ENCODE results near the gene ZNF622. TPM values are rescaled to one million over a fixed set of nuclear protein-coding genes. Genes with fewer than 3 reads are reported as not detected.
A peak's percentile ranks its signal among the peaks of the same experiment; 100 is the strongest.

ZNF622 gene, protein sequence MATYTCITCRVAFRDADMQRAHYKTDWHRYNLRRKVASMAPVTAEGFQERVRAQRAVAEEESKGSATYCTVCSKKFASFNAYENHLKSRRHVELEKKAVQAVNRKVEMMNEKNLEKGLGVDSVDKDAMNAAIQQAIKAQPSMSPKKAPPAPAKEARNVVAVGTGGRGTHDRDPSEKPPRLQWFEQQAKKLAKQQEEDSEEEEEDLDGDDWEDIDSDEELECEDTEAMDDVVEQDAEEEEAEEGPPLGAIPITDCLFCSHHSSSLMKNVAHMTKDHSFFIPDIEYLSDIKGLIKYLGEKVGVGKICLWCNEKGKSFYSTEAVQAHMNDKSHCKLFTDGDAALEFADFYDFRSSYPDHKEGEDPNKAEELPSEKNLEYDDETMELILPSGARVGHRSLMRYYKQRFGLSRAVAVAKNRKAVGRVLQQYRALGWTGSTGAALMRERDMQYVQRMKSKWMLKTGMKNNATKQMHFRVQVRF
- 25.6 TPM for polyA plus RNA-seq (2013, experiment 1 of 4)
- 27.7 TPM for polyA plus RNA-seq (2013, experiment 2 of 4)
- polyA plus RNA-seq (2013, experiment 3 of 4): 22.4 TPM
- 22.5 TPM for polyA plus RNA-seq (2013, experiment 4 of 4)

GRCh38 chr5:16465544-16466432 is at the start of gene ZNF622:
Gene ZNF622 (minus strand): TSS chr5:16465800. CDS start chr5:16465665, 135 bp downstream.
- WGBS, 2 experiments: 0% methylated on average over 75 of the region's 75 CpGs
- Histone ChIP-seq H3K27me3 (ENCODE audit: control insufficient read depth, insufficient read depth, low read length, poor library complexity, severe bottlenecking) (no peaks in the 10 kb centered on the region), H3K4me3 (ENCODE audit: insufficient read depth, low read depth, low read length) (peak within 1 kb of the TSS; percentile 99), H3K36me3 (ENCODE audit: control insufficient read depth, insufficient read depth, low read length) (peaks cover 26% of the 10 kb centered on the region), H3K27ac (ENCODE audit: insufficient read depth, low read depth, low read length, poor library complexity, severe bottlenecking) (peak within 1 kb of the TSS; percentile 30), H3K4me1 (ENCODE audit: control insufficient read depth, insufficient read depth, low read length) (peaks cover 12% of the 10 kb centered on the region), H3K9me3 (ENCODE audit: control insufficient read depth, low read length) (no peaks in the 10 kb centered on the region)

DNA sequence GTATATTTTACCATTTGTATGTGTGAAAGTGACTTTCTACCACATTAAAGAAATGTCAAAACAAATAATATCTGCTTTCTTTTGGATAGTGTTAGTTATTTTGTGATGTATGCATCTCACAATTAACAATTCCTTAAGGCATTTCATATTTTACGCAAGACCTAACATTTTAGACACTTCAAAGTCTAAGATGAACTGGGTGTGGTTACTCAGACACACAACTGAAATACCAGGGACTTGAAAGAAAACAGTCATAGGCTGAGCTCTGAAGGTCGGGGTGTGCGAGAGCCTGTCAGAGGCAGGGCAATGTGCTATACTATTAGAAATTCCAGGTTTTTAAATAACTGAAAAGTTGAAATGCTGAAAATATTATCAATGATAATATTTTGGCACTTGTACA is 44.5 kb upstream of the ZNF622 start:
- H3K27me3 ChIP-seq (ENCODE audit: control insufficient read depth, insufficient read depth, low read length, poor library complexity, severe bottlenecking): no peaks in the 10 kb centered on the region
- no peak overlapping the region for H3K27ac ChIP-seq (ENCODE audit: insufficient read depth, low read depth, low read length, poor library complexity, severe bottlenecking)
- 94 to 97% methylated on average over 3 of the region's 3 CpGs for WGBS, 2 experiments
- no peaks in the 10 kb centered on the region for H3K4me1 ChIP-seq (ENCODE audit: control insufficient read depth, insufficient read depth, low read length)
- no peaks in the 10 kb centered on the region for H3K36me3 ChIP-seq (ENCODE audit: control insufficient read depth, insufficient read depth, low read length)
- no peak overlapping the region for H3K4me3 ChIP-seq (ENCODE audit: insufficient read depth, low read depth, low read length)
- no peaks in the 10 kb centered on the region for H3K9me3 ChIP-seq (ENCODE audit: control insufficient read depth, low read length)

- Histone ChIP-seq H3K9me3 (ENCODE audit: control insufficient read depth, low read length) (no peaks in the 10 kb centered on the region), H3K4me1 (ENCODE audit: control insufficient read depth, insufficient read depth, low read length) (no peaks in the 10 kb centered on the region), H3K36me3 (ENCODE audit: control insufficient read depth, insufficient read depth, low read length) (no peaks in the 10 kb centered on the region), H3K4me3 (ENCODE audit: insufficient read depth, low read depth, low read length) (no peak overlapping the region), H3K27me3 (ENCODE audit: control insufficient read depth, insufficient read depth, low read length, poor library complexity, severe bottlenecking) (no peaks in the 10 kb centered on the region), H3K27ac (ENCODE audit: insufficient read depth, low read depth, low read length, poor library complexity, severe bottlenecking) (no peak overlapping the region)
- 72 to 73% methylated on average over 15 of the region's 15 CpGs for WGBS, 2 experiments
These were observed 43.3 kb upstream of the ZNF622 start for GRCh38 chr5:16508730-16509531.

DNA sequence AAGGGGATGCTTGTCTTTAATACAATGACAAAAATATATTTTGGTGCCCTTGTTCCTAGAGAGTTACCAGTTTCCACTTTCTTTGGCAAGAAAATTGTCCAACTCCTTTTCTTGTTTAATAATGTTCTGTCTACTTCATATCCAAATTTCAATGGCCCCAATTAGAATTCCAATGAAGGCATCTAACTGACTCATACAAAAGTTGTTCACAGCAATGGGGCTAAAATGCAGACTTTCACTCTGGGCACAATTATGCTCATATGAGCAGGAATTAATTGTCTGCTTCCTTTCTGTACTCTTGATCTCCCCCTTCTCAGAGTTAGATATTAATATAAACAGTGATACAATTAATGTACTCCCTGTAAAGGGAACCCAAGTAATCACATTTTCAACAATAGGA is 42.1 kb upstream of the ZNF622 start:
- Histone ChIP-seq H3K36me3 (ENCODE audit: control insufficient read depth, insufficient read depth, low read length) (no peaks in the 10 kb centered on the region), H3K4me3 (ENCODE audit: insufficient read depth, low read depth, low read length) (no peak overlapping the region), H3K4me1 (ENCODE audit: control insufficient read depth, insufficient read depth, low read length) (no peaks in the 10 kb centered on the region), H3K9me3 (ENCODE audit: control insufficient read depth, low read length) (no peaks in the 10 kb centered on the region), H3K27me3 (ENCODE audit: control insufficient read depth, insufficient read depth, low read length, poor library complexity, severe bottlenecking) (no peaks in the 10 kb centered on the region), H3K27ac (ENCODE audit: insufficient read depth, low read depth, low read length, poor library complexity, severe bottlenecking) (no peak overlapping the region)

GRCh38 chr5:16505904-16506303 is 40.3 kb upstream of the ZNF622 start:
- 95% methylated on average over 6 of the region's 6 CpGs for WGBS, 2 experiments
- no peak overlapping the region for H3K27ac ChIP-seq (ENCODE audit: insufficient read depth, low read depth, low read length, poor library complexity, severe bottlenecking)

GRCh38 chr5:16505140-16505891 is 39.7 kb upstream of the ZNF622 start:
- Histone ChIP-seq H3K4me3 (ENCODE audit: insufficient read depth, low read depth, low read length) (no peak overlapping the region), H3K27me3 (ENCODE audit: control insufficient read depth, insufficient read depth, low read length, poor library complexity, severe bottlenecking) (no peaks in the 10 kb centered on the region), H3K9me3 (ENCODE audit: control insufficient read depth, low read length) (no peaks in the 10 kb centered on the region), H3K4me1 (ENCODE audit: control insufficient read depth, insufficient read depth, low read length) (no peaks in the 10 kb centered on the region), H3K27ac (ENCODE audit: insufficient read depth, low read depth, low read length, poor library complexity, severe bottlenecking) (no peak overlapping the region), H3K36me3 (ENCODE audit: control insufficient read depth, insufficient read depth, low read length) (no peaks in the 10 kb centered on the region)
- 86 to 89% methylated on average over 17 of the region's 17 CpGs for WGBS, 2 experiments

More at GRCh38 chr5:16505904-16506303, 40.3 kb upstream of the ZNF622 start:
- no peaks in the 10 kb centered on the region for H3K36me3 ChIP-seq (ENCODE audit: control insufficient read depth, insufficient read depth, low read length)
- H3K4me1 ChIP-seq (ENCODE audit: control insufficient read depth, insufficient read depth, low read length): no peaks in the 10 kb centered on the region
- H3K27me3 ChIP-seq (ENCODE audit: control insufficient read depth, insufficient read depth, low read length, poor library complexity, severe bottlenecking): no peaks in the 10 kb centered on the region
- H3K4me3 ChIP-seq (ENCODE audit: insufficient read depth, low read depth, low read length): no peak overlapping the region
- no peaks in the 10 kb centered on the region for H3K9me3 ChIP-seq (ENCODE audit: control insufficient read depth, low read length)

DNA sequence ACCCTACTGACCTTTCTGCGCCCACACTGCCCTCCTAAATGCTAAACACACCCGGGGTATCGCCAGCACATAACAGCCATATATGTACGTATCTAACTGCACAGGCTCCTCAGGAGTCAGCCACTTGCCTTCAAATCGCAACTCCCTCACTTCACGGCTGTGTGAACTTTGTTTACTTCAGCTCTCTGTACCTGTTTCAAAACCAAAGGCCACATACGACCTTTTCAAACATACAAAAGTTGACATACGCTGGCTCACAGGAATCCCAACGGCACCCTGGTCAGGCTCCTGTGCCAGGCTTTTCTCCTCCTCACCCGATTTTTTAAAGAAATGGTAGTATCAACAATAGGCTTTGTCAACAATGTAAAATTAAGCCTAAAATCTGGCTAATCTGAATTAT is 39.0 kb upstream of the ZNF622 start:
- no peaks in the 10 kb centered on the region for H3K27me3 ChIP-seq (ENCODE audit: control insufficient read depth, insufficient read depth, low read length, poor library complexity, severe bottlenecking)
- H3K9me3 ChIP-seq (ENCODE audit: control insufficient read depth, low read length): no peaks in the 10 kb centered on the region
- WGBS, 2 experiments: 94 to 95% methylated on average over 10 of the region's 10 CpGs
- no peak overlapping the region for H3K4me3 ChIP-seq (ENCODE audit: insufficient read depth, low read depth, low read length)
- H3K27ac ChIP-seq (ENCODE audit: insufficient read depth, low read depth, low read length, poor library complexity, severe bottlenecking): no peak overlapping the region
- H3K36me3 ChIP-seq (ENCODE audit: control insufficient read depth, insufficient read depth, low read length): no peaks in the 10 kb centered on the region
- no peaks in the 10 kb centered on the region for H3K4me1 ChIP-seq (ENCODE audit: control insufficient read depth, insufficient read depth, low read length)

- Histone ChIP-seq H3K9me3 (ENCODE audit: control insufficient read depth, low read length) (no peaks in the 10 kb centered on the region), H3K27me3 (ENCODE audit: control insufficient read depth, insufficient read depth, low read length, poor library complexity, severe bottlenecking) (no peaks in the 10 kb centered on the region), H3K4me3 (ENCODE audit: insufficient read depth, low read depth, low read length) (no peak overlapping the region), H3K4me1 (ENCODE audit: control insufficient read depth, insufficient read depth, low read length) (no peaks in the 10 kb centered on the region), H3K27ac (ENCODE audit: insufficient read depth, low read depth, low read length, poor library complexity, severe bottlenecking) (no peak overlapping the region), H3K36me3 (ENCODE audit: control insufficient read depth, insufficient read depth, low read length) (no peaks in the 10 kb centered on the region)
- WGBS, 2 experiments: 78 to 91% methylated on average over 3 of the region's 3 CpGs
These were observed 37.3 kb upstream of the ZNF622 start for GRCh38 chr5:16502866-16503265.

- no peaks in the 10 kb centered on the region for H3K9me3 ChIP-seq (ENCODE audit: control insufficient read depth, low read length)
- H3K4me3 ChIP-seq (ENCODE audit: insufficient read depth, low read depth, low read length): no peak overlapping the region
- H3K27me3 ChIP-seq (ENCODE audit: control insufficient read depth, insufficient read depth, low read length, poor library complexity, severe bottlenecking): no peaks in the 10 kb centered on the region
- no peak overlapping the region for H3K27ac ChIP-seq (ENCODE audit: insufficient read depth, low read depth, low read length, poor library complexity, severe bottlenecking)
- no peaks in the 10 kb centered on the region for H3K36me3 ChIP-seq (ENCODE audit: control insufficient read depth, insufficient read depth, low read length)
- WGBS, 2 experiments: 89 to 94% methylated on average over 5 of the region's 5 CpGs
- no peaks in the 10 kb centered on the region for H3K4me1 ChIP-seq (ENCODE audit: control insufficient read depth, insufficient read depth, low read length)
These were observed 34.4 kb upstream of the ZNF622 start for GRCh38 chr5:16500024-16500423.

All from ectodermal cell (in vitro differentiated cells).